Neural progenitor cell (in vitro differentiated cells): ENCODE data around the gene SSH3.

ENCODE experiments used
- EZH2 ChIP-seq: fragments of 200-600 bp; sonication (generic); IDR thresholded peaks from 2 replicates; pipeline ENCODE4 v1.6.1; 2017; ENCODE audit warnings: antibody characterized with exemption, mild to moderate bottlenecking, moderate library complexity
- EZH2phosphoT487 ChIP-seq: fragments of 200-600 bp; sonication (generic); IDR thresholded peaks from 2 replicates; pipeline ENCODE4 v1.6.1; 2017; ENCODE audit warnings: antibody characterized with exemption
- TF ChIP-seq, protein P1 (sequence below): fragments of 200-600 bp; sonication (generic); IDR thresholded peaks from 2 replicates; pipeline ENCODE4 v1.5.1; 2017; ENCODE audit warnings: antibody characterized with exemption, mild to moderate bottlenecking

DNA sequence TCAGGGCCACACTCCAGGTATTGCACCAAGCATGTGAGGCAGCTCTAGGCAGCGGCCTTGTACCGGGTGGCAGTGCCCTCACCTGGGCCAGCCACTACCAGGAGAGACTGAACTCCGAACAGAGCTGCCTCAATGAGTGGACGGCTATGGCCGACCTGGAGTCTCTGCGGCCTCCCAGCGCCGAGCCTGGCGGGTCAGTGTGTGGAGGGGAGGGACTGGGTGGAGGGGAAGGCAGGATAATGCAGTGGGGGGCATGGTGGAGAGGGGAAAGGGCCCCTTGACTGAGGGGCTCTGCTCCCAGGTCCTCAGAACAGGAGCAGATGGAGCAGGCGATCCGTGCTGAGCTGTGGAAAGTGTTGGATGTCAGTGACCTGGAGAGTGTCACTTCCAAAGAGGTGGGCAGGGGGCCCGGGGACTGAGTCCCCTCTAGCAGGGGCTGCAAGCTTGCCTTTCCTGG is 4.2 kb downstream of the SSH3 start:
- TF ChIP-seq, protein P1, sequence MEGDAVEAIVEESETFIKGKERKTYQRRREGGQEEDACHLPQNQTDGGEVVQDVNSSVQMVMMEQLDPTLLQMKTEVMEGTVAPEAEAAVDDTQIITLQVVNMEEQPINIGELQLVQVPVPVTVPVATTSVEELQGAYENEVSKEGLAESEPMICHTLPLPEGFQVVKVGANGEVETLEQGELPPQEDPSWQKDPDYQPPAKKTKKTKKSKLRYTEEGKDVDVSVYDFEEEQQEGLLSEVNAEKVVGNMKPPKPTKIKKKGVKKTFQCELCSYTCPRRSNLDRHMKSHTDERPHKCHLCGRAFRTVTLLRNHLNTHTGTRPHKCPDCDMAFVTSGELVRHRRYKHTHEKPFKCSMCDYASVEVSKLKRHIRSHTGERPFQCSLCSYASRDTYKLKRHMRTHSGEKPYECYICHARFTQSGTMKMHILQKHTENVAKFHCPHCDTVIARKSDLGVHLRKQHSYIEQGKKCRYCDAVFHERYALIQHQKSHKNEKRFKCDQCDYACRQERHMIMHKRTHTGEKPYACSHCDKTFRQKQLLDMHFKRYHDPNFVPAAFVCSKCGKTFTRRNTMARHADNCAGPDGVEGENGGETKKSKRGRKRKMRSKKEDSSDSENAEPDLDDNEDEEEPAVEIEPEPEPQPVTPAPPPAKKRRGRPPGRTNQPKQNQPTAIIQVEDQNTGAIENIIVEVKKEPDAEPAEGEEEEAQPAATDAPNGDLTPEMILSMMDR: no peak
- TF ChIP-seq EZH2 (no peak), EZH2phosphoT487 (no peak)
